Vagina (tissue), 2 donors: Measurements from ENCODE around the gene TMEM131L. TPM values are rescaled to one million over a fixed set of nuclear protein-coding genes. Genes with fewer than 3 reads are reported as not detected.

ENCODE experiments used
- DNase-seq, 2 donors: peaks; one replicate each; pipeline ENCODE4 v3.0.0-alpha.2; 2017; ENCODE audit errors: extremely low spot score in 2 of 2
- H3K27ac ChIP-seq: fragments of 200-600 bp; sonication (generic); one replicate; pipeline ENCODE4 v1.5.1; 2019
- H3K27me3 ChIP-seq: fragments of 200-600 bp; sonication (generic); one replicate; pipeline ENCODE4 v1.5.1; 2019
- H3K36me3 ChIP-seq, 2 donors: fragments of 200-600 bp; sonication (generic); one replicate each; pipeline ENCODE4 v1.5.1; 2017 to 2019
- H3K4me1 ChIP-seq: fragments of 200-600 bp; sonication (generic); one replicate; pipeline ENCODE4 v1.5.1; 2019
- H3K4me3 ChIP-seq, 2 donors: fragments of 200-600 bp; sonication (generic); 1 replicate in 1 of 2; 2 replicates in 1 of 2; pipeline ENCODE4 v1.5.1; 2016 to 2019
- H3K9me3 ChIP-seq: fragments of 200-600 bp; sonication (generic); one replicate; pipeline ENCODE4 v1.5.1; 2019
- CTCF ChIP-seq, 3 experiments: fragments of 450-650 bp in 2 of 3; fragments of 200-600 bp in 1 of 3; sonication (generic) in 1 of 3; IDR thresholded peaks; one replicate each; pipeline ENCODE4 v1.5.1; 2017 to 2019; ENCODE audit warnings: antibody characterized with exemption in 3 of 3, mild to moderate bottlenecking in 2 of 3, moderate library complexity in 2 of 3
- POLR2A ChIP-seq, 2 donors: fragments of 450-650 bp; IDR thresholded peaks; one replicate each; pipeline ENCODE4 v1.6.1; 2017; ENCODE audit warnings: antibody characterized with exemption in 2 of 2, mild to moderate bottlenecking in 2 of 2, moderate library complexity in 2 of 2
- POLR2AphosphoS5 ChIP-seq, 2 donors: sonication (generic); formaldehyde crosslinking; IDR thresholded peaks; one replicate each; pipeline ENCODE4 v1.9.0; 2017; ENCODE audit warnings: antibody characterized with exemption in 2 of 2, mild to moderate bottlenecking in 2 of 2, low read depth in 1 of 2; ENCODE audit not compliant: insufficient read depth in 1 of 2
- intact Hi-C: fragments of 100-400 bp; cut with DNase I; formaldehyde crosslinking; loops from one replicate; pipeline ENCODE4 v1.15.1; 2023
- total RNA-seq: library from RNA; depleted of rRNA; stranded (reverse); fragments of >200 nt; gene quantifications from one replicate; pipeline ENCODE4 v1.2.3, GENCODE V29; 2016

The TMEM131L gene
- total RNA-seq, 1 donor from 2014 or later = 17.7 TPM

- Histone ChIP-seq H3K9me3 (no peaks in the 10 kb centered on the region), H3K27me3 (no peaks in the 10 kb centered on the region), H3K27ac (no peak overlapping the region), H3K4me3 (no peak overlapping the region), H3K36me3 (no peaks in the 10 kb centered on the region), H3K4me1 (peaks cover 27% of the 10 kb centered on the region)
- intact Hi-C loops = no loop called here
- no peak for DNase-seq
- no peak for TF ChIP-seq POLR2A (IDR thresholded peaks at IDR 0.05)
Measured at GRCh38 chr4:153514688-153515426, 48.7 kb downstream of the TMEM131L start.

GRCh38 chr4:153517159-153517558 is 51.0 kb downstream of the TMEM131L start:
- Histone ChIP-seq H3K4me3 (no peak overlapping the region), H3K27ac (peak overlapping the region; percentile 1), H3K27me3 (no peaks in the 10 kb centered on the region), H3K9me3 (no peaks in the 10 kb centered on the region), H3K4me1 (peaks cover 24% of the 10 kb centered on the region), H3K36me3 (no peaks in the 10 kb centered on the region)
- DNase-seq = no peak
- intact Hi-C loops = no loop called here
- TF ChIP-seq POLR2A (IDR thresholded peaks at IDR 0.05) (no peak), POLR2AphosphoS5 (IDR thresholded peaks at IDR 0.05; ENCODE audit: insufficient read depth in 1 of 2, low read depth in 1 of 2) (no peak), CTCF (IDR thresholded peaks at IDR 0.05) (no peak)

- no peak for TF ChIP-seq POLR2A (IDR thresholded peaks at IDR 0.05)
- no peak for TF ChIP-seq POLR2AphosphoS5 (IDR thresholded peaks at IDR 0.05; ENCODE audit: insufficient read depth in 1 of 2, low read depth in 1 of 2)
- TF ChIP-seq CTCF (IDR thresholded peaks at IDR 0.05) = no peak
- DNase-seq = no peak
- intact Hi-C loops = no loop called here
- H3K36me3 ChIP-seq = no peaks in the 10 kb centered on the region
- no peak overlapping the region for H3K4me3 ChIP-seq
- H3K27ac ChIP-seq = no peak overlapping the region
- no peaks in the 10 kb centered on the region for H3K27me3 ChIP-seq
- H3K9me3 ChIP-seq = no peaks in the 10 kb centered on the region
- H3K4me1 ChIP-seq = peaks cover 18% of the 10 kb centered on the region
Measured at GRCh38 chr4:153518001-153518400, 51.8 kb downstream of the TMEM131L start.

- no peaks in the 10 kb centered on the region for H3K9me3 ChIP-seq
- intact Hi-C loops = no loop called here
- no peak overlapping the region for H3K27ac ChIP-seq
- no peak for DNase-seq
- peaks cover 19% of the 10 kb centered on the region for H3K4me1 ChIP-seq
- H3K27me3 ChIP-seq = no peaks in the 10 kb centered on the region
- H3K36me3 ChIP-seq = no peaks in the 10 kb centered on the region
- TF ChIP-seq POLR2A (IDR thresholded peaks at IDR 0.05) (no peak), CTCF (IDR thresholded peaks at IDR 0.05) (no peak), POLR2AphosphoS5 (IDR thresholded peaks at IDR 0.05; ENCODE audit: insufficient read depth in 1 of 2, low read depth in 1 of 2) (no peak)
- no peak overlapping the region for H3K4me3 ChIP-seq
Measured at GRCh38 chr4:153518637-153519389, 52.7 kb downstream of the TMEM131L start.

- no peaks in the 10 kb centered on the region for H3K27me3 ChIP-seq
- no peak overlapping the region for H3K27ac ChIP-seq
- no peak overlapping the region for H3K4me3 ChIP-seq
- DNase-seq = no peak
- intact Hi-C loops = no loop called here
- H3K9me3 ChIP-seq = no peaks in the 10 kb centered on the region
- H3K36me3 ChIP-seq = no peaks in the 10 kb centered on the region
- TF ChIP-seq POLR2A (IDR thresholded peaks at IDR 0.05) (no peak), CTCF (IDR thresholded peaks at IDR 0.05) (no peak), POLR2AphosphoS5 (IDR thresholded peaks at IDR 0.05; ENCODE audit: insufficient read depth in 1 of 2, low read depth in 1 of 2) (no peak)
- H3K4me1 ChIP-seq = peaks cover 19% of the 10 kb centered on the region
Measured at GRCh38 chr4:153519687-153520086, 53.5 kb downstream of the TMEM131L start.
